GM23248 (cell line): ENCODE measurements around the gene ZNF804B.

Experiments
- EZH2 ChIP-seq: fragments of 200-600 bp; sonication (generic); IDR thresholded peaks from 2 replicates; pipeline ENCODE4 v1.6.1; 2018; ENCODE audit warnings: antibody characterized with exemption, mild to moderate bottlenecking; ENCODE audit not compliant: insufficient read depth, poor library complexity, severe bottlenecking
- EZH2phosphoT487 ChIP-seq: fragments of 200-600 bp; sonication (generic); IDR thresholded peaks from 2 replicates; pipeline ENCODE4 v1.6.1; 2018; ENCODE audit warnings: antibody characterized with exemption, moderate library complexity, mild to moderate bottlenecking, low read depth; ENCODE audit not compliant: insufficient read depth

DNA sequence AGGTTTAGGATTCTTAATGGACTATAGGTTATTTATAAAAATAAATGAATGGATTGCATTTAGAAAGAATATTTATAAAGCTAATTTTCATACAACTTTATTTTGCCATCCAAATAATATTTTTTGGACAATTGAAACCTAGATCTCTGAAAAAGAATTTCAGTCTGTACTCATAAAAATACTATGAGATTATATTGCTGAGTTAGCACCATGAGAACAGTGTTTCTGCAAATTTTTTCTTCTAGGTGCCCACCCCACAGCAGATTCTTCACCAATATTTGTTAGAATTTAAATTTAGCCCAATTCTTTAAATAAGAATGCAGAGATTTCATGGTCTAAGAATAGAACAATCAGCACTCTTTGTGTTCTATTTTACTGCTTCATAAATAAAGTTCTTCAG is 121.6 kb downstream of the ZNF804B start:
- TF ChIP-seq EZH2 (no peak), EZH2phosphoT487 (no peak)
